ENCODE results near the gene C1QTNF5. TPM values are rescaled to one million over a fixed set of nuclear protein-coding genes. Genes with fewer than 3 reads are reported as not detected.
"Not testable (repeated sequence)": the region's sequence is repeated elsewhere in the genome, so short reads cannot be mapped to it uniquely, and the experiment has no call there.

C1QTNF5 gene
- total RNA-seq = not detected

DNA sequence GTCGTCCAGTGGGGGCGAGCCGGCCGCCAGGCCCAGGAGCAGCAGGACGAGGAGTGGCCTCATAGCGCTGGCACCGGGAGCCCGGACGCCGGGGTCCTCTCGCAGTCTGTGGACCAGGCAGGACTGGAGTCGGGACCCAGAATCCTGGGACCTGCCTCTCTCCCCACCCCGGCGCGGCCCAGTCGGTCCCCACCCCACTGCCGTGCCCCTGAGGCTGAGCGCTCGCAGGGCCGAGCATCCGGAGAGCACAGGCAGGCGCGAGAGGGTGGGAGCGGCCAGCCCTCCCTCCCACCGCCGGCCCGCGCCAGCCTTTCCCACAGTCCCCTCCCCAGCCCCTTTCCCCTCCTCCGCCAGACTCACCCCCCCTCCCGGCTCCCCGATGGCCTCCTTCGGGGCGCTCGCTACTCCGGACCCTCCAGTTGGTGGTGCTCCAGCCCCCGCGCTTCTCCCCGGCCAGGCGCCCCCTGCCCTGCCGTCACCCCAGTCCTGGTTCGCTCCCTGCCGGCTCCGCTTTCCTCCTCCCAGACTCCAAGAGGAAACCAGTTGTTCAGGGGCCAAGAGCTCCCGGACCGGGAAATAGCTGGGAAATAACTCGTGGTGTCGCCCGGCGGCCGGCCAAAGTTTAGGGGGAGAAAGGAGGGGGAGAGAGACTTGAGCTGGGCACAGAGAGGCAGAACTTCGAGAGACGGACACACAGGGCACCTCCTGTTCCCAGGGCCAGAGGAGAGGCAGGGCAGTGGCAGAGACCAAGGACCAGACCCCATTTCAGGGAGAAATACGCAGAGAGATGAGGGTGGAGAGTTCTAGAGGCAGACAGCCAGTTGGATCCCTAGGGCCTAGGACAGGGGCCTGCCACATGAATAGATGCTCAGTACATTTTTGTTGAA lies at the start of gene C1QTNF5:
Gene C1QTNF5 (minus strand): TSS at position 549 of the 887 bp plus-strand sequence. CDS start 486 bp downstream, at position 63.
- H3K36me3 Mint-ChIP-seq = peaks cover 9% of the 10 kb centered on the region
- POLR2A ChIA-PET = interaction anchor here (0.8 to 1.2 kb wide), 2 partner anchors 13 to 17 kb away, joined by 3 to 4 read pairs; no protein-coding TSS in a partner anchor
- H3K4me3 Mint-ChIP-seq = peak within 1 kb of the TSS; percentile 7
- peaks cover 17% of the 10 kb centered on the region for H3K4me1 Mint-ChIP-seq
- H3K9me3 Mint-ChIP-seq = no peaks in the 10 kb centered on the region
- no peak within 1 kb of the TSS for H3K27ac Mint-ChIP-seq
- no peak for ATAC-seq (ENCODE audit: low read depth)
- no peak for DNase-seq
- H3K27me3 Mint-ChIP-seq = peaks cover 31% of the 10 kb centered on the region

DNA sequence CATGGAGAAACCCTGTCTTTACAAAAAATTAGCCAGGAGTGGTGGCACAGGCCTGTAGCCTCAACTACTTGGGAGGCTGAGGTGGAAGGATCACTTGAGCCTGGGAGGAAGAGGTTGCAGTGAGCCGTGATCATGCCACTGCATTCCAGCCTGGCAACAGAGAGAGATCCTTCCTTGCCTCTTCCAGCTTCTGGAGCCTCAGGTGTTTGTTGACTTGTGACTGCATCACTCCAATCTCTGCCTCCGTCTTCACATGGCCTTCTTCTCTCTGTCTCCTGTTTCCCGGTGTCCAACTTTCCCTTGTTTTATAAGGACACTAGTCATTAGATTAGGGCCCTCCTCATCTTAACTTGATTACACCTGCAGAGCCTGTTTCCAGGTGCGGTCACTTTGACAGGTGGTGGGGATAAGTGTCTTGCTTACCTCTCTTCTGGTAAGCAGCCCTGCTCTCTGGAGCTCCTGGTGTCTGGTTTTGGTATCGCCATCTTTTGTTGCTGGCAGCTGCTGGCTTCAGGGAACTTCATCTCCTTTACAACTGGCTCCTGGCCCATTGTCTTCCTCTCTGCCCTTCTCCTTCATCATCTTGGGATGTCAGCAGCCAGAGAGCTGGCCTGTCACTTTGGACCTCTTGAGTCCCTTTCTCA lies 49.0 kb upstream of the C1QTNF5 start:
- Mint-ChIP-seq H3K4me1 (no peaks in the 10 kb centered on the region), H3K27ac (no peak overlapping the region), H3K27me3 (peaks cover 7% of the 10 kb centered on the region), H3K4me3 (no peak overlapping the region), H3K9me3 (no peaks in the 10 kb centered on the region), H3K36me3 (no peaks in the 10 kb centered on the region)
- ATAC-seq (ENCODE audit: low read depth) = no peak
- DNase-seq = no peak
- POLR2A ChIA-PET = no interaction called here

- DNase-seq = no peak
- Mint-ChIP-seq H3K27me3 (peaks cover 7% of the 10 kb centered on the region), H3K9me3 (no peaks in the 10 kb centered on the region), H3K4me3 (no peak overlapping the region), H3K36me3 (no peaks in the 10 kb centered on the region), H3K4me1 (no peaks in the 10 kb centered on the region), H3K27ac (no peak overlapping the region)
- ATAC-seq (ENCODE audit: low read depth) = no peak
- POLR2A ChIA-PET = no interaction called here
These were observed 47.4 kb upstream of the C1QTNF5 start for GRCh38 chr11:119388103-119388502.

- no peak overlapping the region for H3K27ac Mint-ChIP-seq
- H3K27me3 Mint-ChIP-seq = peaks cover 9% of the 10 kb centered on the region
- no peak for DNase-seq
- POLR2A ChIA-PET = no interaction called here
- no peak for ATAC-seq (ENCODE audit: low read depth)
- H3K9me3 Mint-ChIP-seq = no peaks in the 10 kb centered on the region
- H3K4me1 Mint-ChIP-seq = peaks cover 12% of the 10 kb centered on the region
- no peaks in the 10 kb centered on the region for H3K36me3 Mint-ChIP-seq
- H3K4me3 Mint-ChIP-seq = no peak overlapping the region
These were observed 43.6 kb upstream of the C1QTNF5 start for GRCh38 chr11:119384332-119384731.

DNA sequence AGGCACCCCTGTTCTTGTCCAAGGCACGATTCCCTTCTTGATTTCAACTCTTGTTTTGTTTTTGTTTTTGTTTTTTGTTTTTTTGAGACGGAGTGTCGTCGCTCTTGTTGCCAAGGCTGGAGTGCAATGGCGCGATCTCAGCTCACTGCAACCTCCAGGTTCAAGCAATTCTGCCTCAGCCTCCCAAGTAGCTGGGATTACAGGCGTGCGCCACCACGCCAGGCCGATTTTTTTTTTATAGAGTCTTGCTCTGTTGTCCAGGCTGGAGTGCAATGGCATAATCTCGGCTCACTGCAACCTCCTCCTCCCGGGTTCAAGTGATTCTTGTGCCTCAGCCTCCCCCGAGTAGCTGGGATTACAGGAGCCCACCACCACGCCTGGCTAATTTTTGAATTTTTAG lies 41.8 kb upstream of the C1QTNF5 start:
- H3K27me3 Mint-ChIP-seq; POLR2A ChIA-PET; H3K27ac Mint-ChIP-seq; H3K4me3 Mint-ChIP-seq; H3K36me3 Mint-ChIP-seq; DNase-seq; H3K9me3 Mint-ChIP-seq; ATAC-seq (ENCODE audit: low read depth): not testable (repeated sequence)
- peaks cover 15% of the 10 kb centered on the region for H3K4me1 Mint-ChIP-seq

GRCh38 chr11:119382101-119382500 lies 41.4 kb upstream of the C1QTNF5 start:
- peaks cover 16% of the 10 kb centered on the region for H3K4me1 Mint-ChIP-seq
- H3K27me3 Mint-ChIP-seq = peaks cover 9% of the 10 kb centered on the region
- H3K27ac Mint-ChIP-seq = no peak overlapping the region
- H3K36me3 Mint-ChIP-seq = no peaks in the 10 kb centered on the region
- POLR2A ChIA-PET = no interaction called here
- DNase-seq (no peak), ATAC-seq (ENCODE audit: low read depth) (no peak)
- no peaks in the 10 kb centered on the region for H3K9me3 Mint-ChIP-seq
- no peak overlapping the region for H3K4me3 Mint-ChIP-seq

DNA sequence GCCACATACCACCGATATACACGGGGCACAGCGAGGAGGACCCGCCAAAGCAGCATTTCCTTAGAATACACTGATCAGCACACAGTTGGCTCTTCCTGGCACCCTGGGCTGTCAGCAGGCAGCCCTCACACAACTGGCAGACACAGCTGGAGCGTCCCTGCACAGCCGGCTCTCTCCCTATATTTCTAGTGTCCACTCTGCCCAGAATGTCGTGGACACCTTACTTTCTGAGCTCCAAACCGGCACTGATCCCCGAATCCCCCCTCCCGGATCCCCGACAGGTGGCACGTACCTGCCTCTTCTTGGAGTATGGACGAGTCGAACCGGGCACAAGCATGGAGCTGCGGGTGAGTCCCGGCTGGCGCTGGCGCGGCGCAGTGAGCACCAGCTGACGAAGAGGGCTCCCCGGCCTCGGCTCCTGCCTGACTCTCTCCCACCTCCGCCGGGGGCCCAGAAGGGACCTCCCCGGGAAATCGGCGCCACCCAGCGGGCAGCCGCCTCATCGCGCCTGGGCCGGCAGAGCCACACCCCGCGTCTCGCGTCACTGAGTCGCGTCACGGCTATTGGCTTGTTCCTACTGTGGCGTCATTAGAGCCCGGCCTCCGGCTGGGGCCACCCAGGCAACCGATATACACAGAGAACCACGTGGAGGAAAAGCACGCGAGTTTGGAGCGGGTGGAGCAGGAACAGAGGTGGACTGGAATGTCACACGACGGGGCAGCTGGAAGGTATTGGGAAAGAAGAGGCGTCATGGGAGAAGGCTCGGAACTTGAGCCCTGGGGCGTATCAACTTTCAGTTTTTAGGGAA lies 40.7 kb upstream of the C1QTNF5 start, which contains the start of gene USP2:
Gene USP2 (minus strand): TSS at position 510 of the 808 bp plus-strand sequence. CDS start 8,210 bp downstream, outside the sequence.
- ATAC-seq (ENCODE audit: low read depth) = peak; percentile 96

DNA sequence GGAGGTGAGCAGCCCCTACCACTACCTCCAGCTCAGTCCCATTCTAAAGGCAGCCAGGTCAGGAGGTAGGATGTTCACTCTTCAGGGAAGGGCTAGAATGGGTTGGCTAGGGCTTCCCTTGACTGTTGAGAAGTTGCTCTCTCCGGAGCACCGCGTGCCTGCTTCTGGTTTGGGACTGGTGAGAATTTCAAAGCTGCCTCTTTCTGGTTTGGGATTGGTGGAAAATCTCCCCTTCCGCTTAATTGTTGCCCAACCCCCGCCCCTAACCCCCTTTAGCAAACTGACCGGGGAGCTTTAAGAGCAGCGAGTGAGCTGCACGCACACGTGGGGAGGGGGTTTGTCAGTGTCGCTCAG lies 40.1 kb upstream of the C1QTNF5 start:
- H3K4me1 Mint-ChIP-seq = peaks cover 19% of the 10 kb centered on the region
- H3K4me3 Mint-ChIP-seq = no peak overlapping the region
- H3K36me3 Mint-ChIP-seq = no peaks in the 10 kb centered on the region
- peaks cover 11% of the 10 kb centered on the region for H3K27me3 Mint-ChIP-seq
- DNase-seq (no peak), ATAC-seq (ENCODE audit: low read depth) (no peak)
- POLR2A ChIA-PET = interaction anchor here (0.6 to 1.2 kb wide), 2 partner anchors 16 to 438 kb away, joined by 3 to 4 read pairs; no protein-coding TSS in a partner anchor
- no peaks in the 10 kb centered on the region for H3K9me3 Mint-ChIP-seq
- H3K27ac Mint-ChIP-seq = no peak overlapping the region

More for the DNA sequence above, 40.7 kb upstream of the C1QTNF5 start, which contains the start of gene USP2:
- POLR2A ChIA-PET = interaction anchor here (1.2 kb wide), 1 partner anchor 17 kb away, joined by 4 read pairs; no protein-coding TSS in a partner anchor
- Mint-ChIP-seq H3K4me3 (no peak within 1 kb of the TSS), H3K4me1 (peaks cover 19% of the 10 kb centered on the region), H3K36me3 (no peaks in the 10 kb centered on the region), H3K27ac (peak within 1 kb of the TSS; percentile 37), H3K27me3 (peaks cover 11% of the 10 kb centered on the region), H3K9me3 (no peaks in the 10 kb centered on the region)
- peak; percentile 99 for DNase-seq

DNA sequence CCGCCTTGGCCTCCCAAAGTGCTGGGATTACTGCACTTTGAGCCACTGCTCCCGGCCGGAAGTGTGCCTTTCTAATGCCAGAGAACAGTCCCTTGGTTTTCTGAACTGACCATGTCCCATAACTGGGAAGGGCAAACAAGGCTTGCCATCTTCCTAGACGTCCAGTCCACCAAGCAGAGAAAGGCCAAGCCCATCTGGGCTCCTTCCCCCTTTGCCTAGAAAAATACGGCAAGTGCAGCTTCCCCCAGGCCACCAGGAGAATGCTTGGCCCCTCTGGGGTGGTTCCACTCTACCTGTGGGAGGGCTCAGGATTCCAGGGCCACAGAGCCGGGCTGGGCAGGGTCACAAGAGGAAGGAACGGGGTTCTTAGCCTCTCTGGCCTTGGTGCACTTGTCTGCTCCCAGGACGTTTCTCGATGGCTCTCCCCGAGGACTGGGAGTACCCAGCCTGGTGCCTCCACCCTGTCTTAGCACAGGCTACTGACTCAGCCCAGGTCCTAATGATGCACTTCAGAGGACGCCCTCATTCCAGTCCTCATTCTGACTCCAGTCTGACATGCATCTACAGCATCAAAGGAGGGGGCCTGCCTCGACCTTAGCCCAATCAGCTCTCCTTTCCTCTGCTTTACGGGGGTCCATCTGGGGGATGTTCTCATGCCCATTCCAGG lies 39.6 kb upstream of the C1QTNF5 start:
- POLR2A ChIA-PET = interaction anchor here (0.6 kb wide), 1 partner anchor 437 kb away, joined by 3 read pairs; no protein-coding TSS in a partner anchor
- Mint-ChIP-seq H3K27ac (no peak overlapping the region), H3K4me1 (peaks cover 19% of the 10 kb centered on the region), H3K27me3 (peaks cover 11% of the 10 kb centered on the region), H3K36me3 (no peaks in the 10 kb centered on the region), H3K9me3 (no peaks in the 10 kb centered on the region), H3K4me3 (no peak overlapping the region)
- ATAC-seq (ENCODE audit: low read depth) (no peak), DNase-seq (no peak)

DNA sequence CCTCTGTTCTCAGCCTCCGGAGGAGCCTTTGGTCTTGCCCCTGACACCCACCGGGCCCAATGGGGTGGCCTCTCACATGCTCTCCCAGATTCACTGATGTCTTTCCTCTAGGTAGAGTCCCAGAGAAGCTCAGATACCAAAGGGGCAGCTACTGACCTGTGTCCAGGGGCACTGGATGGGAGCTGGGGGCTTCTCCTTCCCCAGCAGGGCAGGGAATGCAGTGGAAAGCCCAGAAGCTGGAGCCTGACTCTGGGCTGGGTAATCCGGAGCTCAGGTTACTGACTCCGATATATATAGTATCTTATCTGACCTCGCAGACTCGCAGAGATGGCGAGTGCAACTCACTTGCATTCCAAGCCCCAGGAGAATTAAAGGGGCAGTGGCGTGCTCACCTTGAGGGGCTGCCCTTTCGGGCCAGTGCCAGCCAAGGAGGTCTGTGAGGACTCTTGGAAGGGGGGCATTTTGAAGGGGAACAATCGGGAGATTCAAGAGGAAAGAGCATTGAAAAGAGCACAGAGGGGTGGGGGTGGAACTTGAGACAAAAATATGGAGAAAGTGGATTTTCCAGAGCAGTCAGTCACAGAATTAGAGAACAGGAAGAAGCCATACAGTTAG lies 38.3 kb upstream of the C1QTNF5 start:
- no peak for DNase-seq
- peaks cover 11% of the 10 kb centered on the region for H3K27me3 Mint-ChIP-seq
- peaks cover 22% of the 10 kb centered on the region for H3K4me1 Mint-ChIP-seq
- no peak for ATAC-seq (ENCODE audit: low read depth)
- H3K4me3 Mint-ChIP-seq = no peak overlapping the region
- no peak overlapping the region for H3K27ac Mint-ChIP-seq
- POLR2A ChIA-PET = no interaction called here
- no peaks in the 10 kb centered on the region for H3K9me3 Mint-ChIP-seq
- no peaks in the 10 kb centered on the region for H3K36me3 Mint-ChIP-seq

DNA sequence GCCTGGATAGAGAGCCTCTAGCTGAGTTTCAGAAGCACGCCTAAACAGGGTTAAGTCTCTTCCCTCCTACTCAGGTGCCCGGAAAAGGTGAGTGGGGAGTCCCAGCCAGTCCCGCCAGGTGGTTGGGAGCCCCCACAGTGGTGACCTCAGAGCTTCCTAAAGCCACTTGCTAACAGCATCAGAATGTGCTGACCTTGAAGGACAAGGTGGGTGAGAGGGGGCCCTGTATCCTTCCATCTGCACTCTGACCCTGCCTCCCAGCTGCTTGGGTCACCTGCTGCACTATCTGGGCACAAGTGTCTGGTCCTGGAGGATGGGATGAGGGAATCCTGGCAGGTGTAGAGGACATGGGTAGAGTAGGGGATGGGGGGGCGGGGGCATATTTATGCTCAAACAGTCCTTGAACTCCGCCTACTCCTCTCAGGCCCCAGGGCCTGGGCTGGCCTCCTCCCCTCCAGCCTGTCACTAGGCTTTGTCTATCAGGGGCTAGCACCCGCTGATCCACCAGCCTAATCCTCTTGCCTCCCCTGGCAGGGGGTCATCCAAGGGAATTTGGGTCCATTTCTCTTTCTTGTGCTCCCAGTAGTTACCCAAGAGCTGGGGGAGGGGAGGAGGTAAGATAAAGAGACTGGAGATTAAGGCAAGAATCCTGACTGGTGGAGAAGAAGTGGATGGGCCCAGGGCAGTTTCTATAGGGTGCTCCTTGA lies 37.4 kb upstream of the C1QTNF5 start:
- Mint-ChIP-seq H3K9me3 (no peaks in the 10 kb centered on the region), H3K27ac (no peak overlapping the region), H3K4me1 (peaks cover 30% of the 10 kb centered on the region), H3K4me3 (no peak overlapping the region), H3K36me3 (no peaks in the 10 kb centered on the region), H3K27me3 (peaks cover 11% of the 10 kb centered on the region)
- DNase-seq (no peak), ATAC-seq (ENCODE audit: low read depth) (no peak)
- POLR2A ChIA-PET = interaction anchor here (2.3 kb wide), 1 partner anchor 21 kb away, joined by 5 read pairs; no protein-coding TSS in a partner anchor

All from activated naive CD8-positive, alpha-beta T cell treated with anti-CD3 and anti-CD28 coated beads, Interleukin-2, amount 10 ng/mL, durations not matched to agents 7 days and 5 days (primary cell).